Measurements from ENCODE around the gene MAN1A1.

Gene MAN1A1

DNA sequence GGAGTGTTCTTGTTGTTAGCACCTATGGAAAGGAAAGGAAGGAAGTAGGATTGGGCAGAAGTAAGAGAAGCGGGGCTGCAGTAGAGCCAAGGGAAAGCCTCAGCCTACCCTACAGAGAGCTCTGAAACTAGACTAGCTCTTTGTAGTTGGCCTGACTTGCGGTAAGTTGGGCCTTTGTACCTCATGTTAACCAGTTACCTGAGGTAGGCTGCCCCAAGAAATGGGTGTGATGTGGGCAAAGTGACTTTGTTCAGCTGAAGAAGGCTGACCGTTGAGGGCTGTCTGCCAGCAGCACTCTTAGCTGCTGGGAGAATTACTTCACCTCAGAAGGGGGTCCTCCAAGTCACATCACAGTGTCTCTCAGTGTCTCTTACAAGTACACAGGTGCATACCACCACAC is 216.2 kb downstream of the MAN1A1 start:
- no peak for DNase-seq

DNA sequence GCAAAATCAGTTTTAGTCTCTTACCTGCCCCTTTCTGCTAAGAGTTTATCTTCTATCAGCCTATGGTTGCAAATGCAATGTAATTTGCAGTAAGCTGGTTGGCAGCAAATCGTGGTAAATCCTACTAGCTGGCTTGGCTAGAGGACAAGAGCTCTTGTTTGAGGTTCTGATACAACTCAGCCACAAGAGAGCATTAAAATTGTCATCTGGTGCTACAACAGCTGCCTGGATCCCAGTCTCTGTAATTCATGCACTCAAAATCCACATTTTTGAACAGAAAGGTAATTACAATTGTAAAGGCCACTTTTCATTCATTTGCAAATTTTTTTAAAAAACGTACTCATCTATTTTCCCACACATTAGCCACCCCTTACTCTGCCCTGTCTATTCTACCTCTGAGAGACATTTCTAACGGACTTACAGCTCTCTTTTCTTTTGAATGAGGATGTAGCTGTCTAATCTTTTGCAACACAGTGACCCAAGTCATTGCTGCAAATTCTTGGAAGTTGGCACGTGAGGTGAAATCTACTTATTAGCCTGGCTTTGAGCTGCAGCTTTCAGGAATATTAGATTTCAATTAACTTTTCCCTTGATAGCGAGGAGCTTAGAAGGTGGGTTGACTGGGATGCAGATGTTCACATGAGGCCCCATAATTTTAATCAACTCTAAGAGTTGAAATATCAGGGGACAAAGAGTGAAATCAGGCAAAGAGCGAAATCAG is 217.1 kb downstream of the MAN1A1 start:
- no peak for DNase-seq

DNA sequence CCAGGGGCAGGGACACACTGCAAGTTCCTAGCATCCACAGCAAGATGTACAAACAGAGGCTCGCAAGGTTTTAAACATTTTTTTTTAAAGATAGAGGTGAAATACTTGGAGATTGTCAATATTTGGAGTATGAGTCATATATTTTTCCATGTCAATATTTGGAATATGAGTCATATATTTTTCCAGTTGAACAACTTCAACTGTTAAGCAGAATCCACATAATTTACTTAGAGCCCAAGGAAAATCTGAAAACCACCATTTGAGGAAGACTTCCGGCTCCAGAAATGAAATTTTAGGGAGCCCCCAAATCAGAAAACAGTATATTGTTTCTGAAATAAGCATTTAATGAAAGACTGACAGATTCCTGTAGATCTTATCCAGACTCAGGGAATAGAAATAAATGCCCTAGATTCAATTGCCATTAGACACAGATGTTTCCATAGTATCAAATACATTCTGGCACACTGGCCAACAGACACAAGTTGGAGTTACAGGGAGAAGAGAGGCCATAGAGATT is 219.5 kb downstream of the MAN1A1 start:
- no peak for DNase-seq

DNA sequence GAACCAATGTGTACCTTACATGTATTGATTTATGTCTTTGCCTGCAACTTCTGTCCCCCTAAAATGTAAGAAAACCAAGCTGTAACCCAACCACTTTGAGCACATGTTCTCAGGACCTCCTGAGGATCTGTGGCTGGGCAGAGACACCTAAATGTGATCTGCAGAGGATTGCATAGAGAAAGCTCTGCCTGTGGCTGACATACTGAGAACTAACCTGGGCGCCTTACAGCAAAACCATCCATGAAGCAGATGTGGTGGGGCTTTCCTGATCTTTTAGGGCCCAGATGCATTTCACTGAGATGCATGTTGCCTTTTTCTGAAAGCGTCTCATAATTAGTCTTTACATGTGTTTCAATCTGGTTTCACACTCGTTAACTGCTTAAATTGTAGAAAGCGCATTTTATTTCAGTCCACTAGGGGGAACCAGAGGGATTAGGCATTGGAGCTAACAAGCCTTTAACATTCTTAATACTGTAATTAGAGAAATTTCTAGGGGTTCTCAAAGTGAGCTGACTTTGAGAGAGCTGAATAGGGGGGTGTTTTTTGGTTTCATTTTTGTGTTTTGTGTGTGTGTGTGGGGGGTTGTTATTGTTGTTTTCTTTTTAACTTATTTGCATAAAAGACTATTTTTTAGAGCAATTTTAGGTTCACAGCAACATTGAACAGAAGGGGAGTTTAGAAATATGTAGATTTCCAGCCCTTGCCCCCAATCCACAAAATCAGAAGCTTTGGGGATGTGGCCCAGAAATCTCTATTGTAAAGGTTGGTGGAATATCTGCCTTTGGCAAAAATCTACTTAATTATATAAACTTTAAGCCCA is 220.2 kb downstream of the MAN1A1 start:
- no peak for DNase-seq

DNA sequence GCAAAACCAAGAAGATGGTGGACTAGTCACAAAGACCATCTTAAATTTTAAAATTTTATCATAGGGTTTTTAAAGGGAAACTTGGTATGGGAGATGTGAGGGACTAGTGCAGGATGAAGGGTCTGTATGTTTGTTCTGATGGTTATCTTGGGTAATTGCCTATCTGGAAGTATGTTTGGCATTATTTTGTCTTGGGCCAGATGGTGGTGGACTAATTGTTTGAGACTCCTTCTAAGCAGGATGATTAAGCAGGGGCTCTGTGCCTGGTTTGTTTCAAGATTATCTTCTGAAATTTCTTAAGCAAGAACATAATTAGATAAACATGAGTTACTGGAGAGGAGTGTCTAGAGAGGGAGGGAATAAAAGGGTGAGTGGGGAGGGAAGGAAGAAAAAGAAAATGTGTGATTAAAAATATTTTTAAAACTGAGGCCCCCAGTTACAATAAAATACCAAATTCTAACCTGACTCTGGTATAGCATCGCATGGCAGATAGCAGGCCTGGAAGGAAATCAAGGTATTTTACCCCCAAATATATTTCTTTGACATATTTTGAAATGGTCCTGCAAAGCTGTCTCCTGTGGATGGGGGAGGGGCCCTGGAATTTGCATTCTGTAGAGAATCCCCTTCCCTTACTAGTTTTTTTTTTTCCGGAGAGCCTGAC is 221.2 kb downstream of the MAN1A1 start:
- no peak for DNase-seq

DNA sequence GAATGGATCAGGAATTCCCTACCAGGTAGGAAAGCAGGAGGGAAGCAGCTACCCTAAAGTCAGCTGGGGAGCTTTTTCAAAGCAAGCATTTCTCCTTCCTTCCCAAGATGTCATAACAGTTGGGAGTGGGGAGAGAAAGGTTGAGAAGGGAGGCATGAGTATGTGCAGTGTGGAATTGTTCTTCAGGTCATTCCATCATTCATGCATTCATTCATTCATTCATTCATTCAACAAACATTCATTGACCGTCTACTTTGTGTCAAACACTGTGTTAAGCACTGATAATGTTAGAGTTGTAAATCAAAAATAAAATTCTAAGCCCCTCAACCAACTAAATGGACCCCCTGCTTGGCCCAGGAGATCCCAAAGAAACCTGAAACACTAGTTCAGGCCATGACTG is 221.9 kb downstream of the MAN1A1 start:
- DNase-seq = no peak
